GM12878 (cell line): ENCODE measurements around the gene BPIFA3. TPM values are rescaled to one million over a fixed set of nuclear protein-coding genes. Genes with fewer than 3 reads are reported as not detected.

ENCODE experiments used
- ATAC-seq: fragments of 200-7000 bp; cut with Tn5 transposase; 3 replicates; pipeline ENCODE4 v1.9.1; 2020; ENCODE audit warnings: mild to moderate bottlenecking, moderate library complexity
- BruUV-seq: library from RNA; stranded (reverse); fragments of 400-500 nt; replicated peaks from 2 replicates; lab custom pipeline; 2021; lab: Mats Ljungman, UMichigan
- CTCF ChIA-PET: fragments of 300-600 bp; sonication (Branson Sonifier 250); formaldehyde crosslinking; extraction: SDS; loops from one replicate; lab custom pipeline; 2021; ENCODE audit warnings: inconsistent platforms; lab: Yijun Ruan, JAX
- POLR2A ChIA-PET: fragments of 350-600 bp; formaldehyde crosslinking; extraction: SDS; loops from one replicate; lab custom pipeline; 2021; ENCODE audit warnings: inconsistent platforms; lab: Charles Lee
- RAD21 ChIA-PET: fragments of 300-600 bp; sonication (Branson Sonifier 250); formaldehyde crosslinking; loops from one replicate; lab custom pipeline; 2023; ENCODE audit warnings: antibody characterized with exemption; ENCODE audit not compliant: unreplicated experiment; lab: Charles Lee
- SMC1A ChIA-PET: fragments of 300-600 bp; sonication (Branson Sonifier 250); formaldehyde crosslinking; loops from one replicate; lab custom pipeline; 2023; ENCODE audit not compliant: unreplicated experiment, uncharacterized antibody; lab: Charles Lee
- DNase-seq: peaks from one replicate; pipeline ENCODE4 v3.0.0-alpha.2; 2011; ENCODE audit warnings: low read depth, low spot score
- FAIRE-seq: peaks from 3 replicates; lab custom pipeline; 2011; peaks lifted over from hg19 to GRCh38; lab: Jason Lieb, UNC
- H2AFZ ChIP-seq: 2 replicates; pipeline ENCODE4 v1.6.0; 2011; ENCODE audit warnings: low read depth, low read length, control low read depth; ENCODE audit not compliant: control insufficient read depth
- H3K27ac ChIP-seq: 2 replicates; pipeline ENCODE4 v1.5.1; 2011; ENCODE audit warnings: control low read depth; ENCODE audit not compliant: control insufficient read depth, insufficient read depth
- H3K27me3 ChIP-seq, 2 experiments: replicated peaks in 1 of 2; 2 replicates each; pipeline versions ENCODE4 v1.6.0 to v1.6.1; 2011; ENCODE audit warnings: low read length in 1 of 2; ENCODE audit not compliant: control insufficient read depth in 2 of 2, insufficient read depth in 2 of 2
- H3K36me3 ChIP-seq, 2 experiments: 2 replicates each; pipeline ENCODE4 v1.5.1; 2011; ENCODE audit warnings: low read length in 1 of 2; ENCODE audit not compliant: control insufficient read depth in 2 of 2, insufficient read depth in 2 of 2
- H3K4me1 ChIP-seq: 2 replicates; pipeline ENCODE4 v1.6.1; 2011; ENCODE audit warnings: mild to moderate bottlenecking, low read length, moderate library complexity, mixed read lengths; ENCODE audit not compliant: control insufficient read depth, insufficient read depth
- H3K4me2 ChIP-seq: 2 replicates; pipeline ENCODE4 v1.6.0; 2011; ENCODE audit warnings: control low read depth; ENCODE audit not compliant: control insufficient read depth, insufficient read depth
- H3K4me3 ChIP-seq: fragments of 200-600 bp; sonication (generic); 2 replicates; pipeline ENCODE4 v1.5.1; 2016
- H3K79me2 ChIP-seq: 2 replicates; pipeline ENCODE4 v1.6.0; 2011; ENCODE audit warnings: low read length; ENCODE audit not compliant: control insufficient read depth, insufficient read depth
- H3K9ac ChIP-seq: 2 replicates; pipeline ENCODE4 v1.8.0; 2011; ENCODE audit warnings: low read length, control low read depth, mixed read lengths; ENCODE audit not compliant: control insufficient read depth, insufficient read depth
- H3K9me3 ChIP-seq: replicated peaks from 3 replicates; pipeline ENCODE4 v1.5.1; 2011; ENCODE audit warnings: mild to moderate bottlenecking, low read length; ENCODE audit not compliant: control insufficient read depth, insufficient read depth
- H4K20me1 ChIP-seq: 2 replicates; pipeline ENCODE4 v1.6.0; 2011; ENCODE audit not compliant: control insufficient read depth, insufficient read depth
- ESRRA ChIP-seq: IDR thresholded peaks from 2 replicates; pipeline ENCODE4 v1.6.1; 2012; ENCODE audit warnings: mild to moderate bottlenecking, low read length, improper control_type of control experiment
- JUND ChIP-seq: IDR thresholded peaks from 2 replicates; pipeline ENCODE4 v1.6.1; 2012; ENCODE audit warnings: low read depth, mild to moderate bottlenecking, low read length, improper control_type of control experiment, moderate library complexity
- MEF2B ChIP-seq: fragments of 450-650 bp; IDR thresholded peaks from 2 replicates; pipeline ENCODE4 v1.6.1; 2018; ENCODE audit warnings: mild to moderate bottlenecking, moderate library complexity; ENCODE audit not compliant: partially characterized antibody, poor library complexity, severe bottlenecking
- NBN ChIP-seq: fragments of 450-650 bp; IDR thresholded peaks from 2 replicates; pipeline ENCODE4 v1.6.1; 2016
- RAD51 ChIP-seq: fragments of 450-650 bp; IDR thresholded peaks from 2 replicates; pipeline ENCODE4 v1.6.1; 2016; ENCODE audit warnings: moderate library complexity, mild to moderate bottlenecking, inconsistent platforms
- SMC3 ChIP-seq: IDR thresholded peaks from 2 replicates; pipeline ENCODE4 v1.6.1; 2011; ENCODE audit warnings: low read length, improper control_type of control experiment, borderline replicate concordance
- SRF ChIP-seq, 2 experiments: IDR thresholded peaks; 2 replicates each; pipeline ENCODE4 v1.6.1; 2011; ENCODE audit warnings: low read depth in 2 of 2, low read length in 2 of 2, mild to moderate bottlenecking in 1 of 2, moderate library complexity in 1 of 2
- ZBED1 ChIP-seq: IDR thresholded peaks from 2 replicates; pipeline ENCODE4 v1.6.1; 2016; ENCODE audit warnings: borderline replicate concordance
- ZNF207 ChIP-seq: fragments of 450-650 bp; IDR thresholded peaks from 2 replicates; pipeline ENCODE4 v1.6.1; 2014; ENCODE audit warnings: antibody characterized with exemption, mild to moderate bottlenecking, borderline replicate concordance
- ZSCAN29 ChIP-seq: fragments of 450-650 bp; IDR thresholded peaks from 2 replicates; pipeline ENCODE4 v1.6.1; 2017; ENCODE audit warnings: mild to moderate bottlenecking, moderate library complexity
- WGBS: methylation state at CpG from one replicate; pipeline ENCODE4 v1.1.6; 2016; ENCODE audit warnings: low lambda C conversion rate; ENCODE audit not compliant: insufficient replicate concordance, insufficient coverage; ENCODE audit errors: missing lambda C conversion rate; 5-methylcytosine and 5-hydroxymethylcytosine counted together
- in situ Hi-C: fragments of 300-500 bp; cut with MboI; formaldehyde crosslinking; loops from 9 replicates; pipeline ENCODE4 v1.14.3; 2018; ENCODE audit warnings: mixed read lengths
- intact Hi-C: fragments of 100-400 bp; cut with micrococcal nuclease; formaldehyde crosslinking; loops from one replicate; pipeline ENCODE4 v1.14.2; 2022; ENCODE audit not compliant: unreplicated experiment
- polyA plus RNA-seq, 11 experiments: library from polyadenylated mRNA; depleted of rRNA in 4 of 11; unstranded in 6 of 11; stranded (reverse) in 5 of 11; fragments of >200 nt; fragmentation: Nextera tagmentation in 4 of 11; fragmentation: Illumina TruSeq in 1 of 11; extraction: Ambion mirVana in 4 of 11; extraction: Trizol in 1 of 11; gene quantifications; 1 replicate in 1 of 11; 2 replicates in 10 of 11; pipeline versions ENCODE4 v1.2.1 to v1.2.3, GENCODE V29; 2011 to 2016; ENCODE audit warnings: inconsistent platforms in 2 of 11, missing spikeins in 2 of 11, low read depth in 1 of 11
- total RNA-seq, 4 experiments: library from RNA; depleted of rRNA in 3 of 4; stranded (reverse); fragments of >200 nt in 3 of 4; fragmentation: Illumina TruSeq in 1 of 4; extraction: Trizol in 1 of 4; gene quantifications; 2 replicates each; pipeline versions ENCODE4 v1.2.1 to v1.2.3, GENCODE V29; 2013 to 2021
- TF ChIP-seq, protein P1 (sequence below): fragments of 450-650 bp; IDR thresholded peaks from 2 replicates; pipeline ENCODE4 v1.6.1; 2018; ENCODE audit warnings: mild to moderate bottlenecking, low read depth, moderate library complexity; ENCODE audit not compliant: partially characterized antibody
- TF ChIP-seq, protein P2 (sequence below): fragments of 450-650 bp; conservative IDR thresholded peaks from 2 replicates; pipeline ENCODE4 v1.6.1; 2017; ENCODE audit warnings: mild to moderate bottlenecking, moderate library complexity
- TF ChIP-seq, protein P3 (sequence below): IDR thresholded peaks from 2 replicates; pipeline ENCODE4 v1.6.1; 2012; ENCODE audit warnings: low read depth, low read length, improper control_type of control experiment
- TF ChIP-seq, protein P4 (sequence below): IDR thresholded peaks from 2 replicates; pipeline ENCODE4 v1.6.1; 2011; ENCODE audit warnings: mild to moderate bottlenecking, low read depth, low read length, moderate library complexity; ENCODE audit not compliant: insufficient replicate concordance

Gene BPIFA3
- total and polyA plus RNA-seq, 10 of the 15 experiments (the other 5 are each of a cell fraction or from before 2014, with no cell fraction given) = not detected

DNA sequence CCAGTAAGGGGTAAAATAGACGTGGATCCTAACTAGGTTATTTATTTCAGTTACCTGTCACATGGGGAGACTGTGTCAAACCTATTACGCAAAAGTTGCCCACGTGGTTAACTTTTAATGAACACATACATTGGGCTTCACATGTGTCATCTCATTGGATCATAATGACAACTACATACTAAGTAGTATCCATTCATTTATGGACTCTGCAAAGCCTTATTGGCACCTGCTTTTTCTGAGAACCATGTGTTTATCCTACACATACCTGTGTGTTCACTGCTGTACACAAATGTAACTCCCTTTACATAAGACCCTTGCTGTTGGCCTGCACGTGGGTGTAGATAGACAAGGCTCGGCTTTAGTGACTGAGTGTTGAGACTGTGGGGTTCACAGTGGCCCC is 23.8 kb downstream of the BPIFA3 start (continued):
- TF ChIP-seq, protein P1, sequence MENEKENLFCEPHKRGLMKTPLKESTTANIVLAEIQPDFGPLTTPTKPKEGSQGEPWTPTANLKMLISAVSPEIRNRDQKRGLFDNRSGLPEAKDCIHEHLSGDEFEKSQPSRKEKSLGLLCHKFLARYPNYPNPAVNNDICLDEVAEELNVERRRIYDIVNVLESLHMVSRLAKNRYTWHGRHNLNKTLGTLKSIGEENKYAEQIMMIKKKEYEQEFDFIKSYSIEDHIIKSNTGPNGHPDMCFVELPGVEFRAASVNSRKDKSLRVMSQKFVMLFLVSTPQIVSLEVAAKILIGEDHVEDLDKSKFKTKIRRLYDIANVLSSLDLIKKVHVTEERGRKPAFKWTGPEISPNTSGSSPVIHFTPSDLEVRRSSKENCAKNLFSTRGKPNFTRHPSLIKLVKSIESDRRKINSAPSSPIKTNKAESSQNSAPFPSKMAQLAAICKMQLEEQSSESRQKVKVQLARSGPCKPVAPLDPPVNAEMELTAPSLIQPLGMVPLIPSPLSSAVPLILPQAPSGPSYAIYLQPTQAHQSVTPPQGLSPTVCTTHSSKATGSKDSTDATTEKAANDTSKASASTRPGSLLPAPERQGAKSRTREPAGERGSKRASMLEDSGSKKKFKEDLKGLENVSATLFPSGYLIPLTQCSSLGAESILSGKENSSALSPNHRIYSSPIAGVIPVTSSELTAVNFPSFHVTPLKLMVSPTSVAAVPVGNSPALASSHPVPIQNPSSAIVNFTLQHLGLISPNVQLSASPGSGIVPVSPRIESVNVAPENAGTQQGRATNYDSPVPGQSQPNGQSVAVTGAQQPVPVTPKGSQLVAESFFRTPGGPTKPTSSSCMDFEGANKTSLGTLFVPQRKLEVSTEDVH = no peak
- TF ChIP-seq ZBED1 (no peak), ZNF207 (no peak), JUND (no peak)
- TF ChIP-seq, all 136 proteins: peak for 0

DNA sequence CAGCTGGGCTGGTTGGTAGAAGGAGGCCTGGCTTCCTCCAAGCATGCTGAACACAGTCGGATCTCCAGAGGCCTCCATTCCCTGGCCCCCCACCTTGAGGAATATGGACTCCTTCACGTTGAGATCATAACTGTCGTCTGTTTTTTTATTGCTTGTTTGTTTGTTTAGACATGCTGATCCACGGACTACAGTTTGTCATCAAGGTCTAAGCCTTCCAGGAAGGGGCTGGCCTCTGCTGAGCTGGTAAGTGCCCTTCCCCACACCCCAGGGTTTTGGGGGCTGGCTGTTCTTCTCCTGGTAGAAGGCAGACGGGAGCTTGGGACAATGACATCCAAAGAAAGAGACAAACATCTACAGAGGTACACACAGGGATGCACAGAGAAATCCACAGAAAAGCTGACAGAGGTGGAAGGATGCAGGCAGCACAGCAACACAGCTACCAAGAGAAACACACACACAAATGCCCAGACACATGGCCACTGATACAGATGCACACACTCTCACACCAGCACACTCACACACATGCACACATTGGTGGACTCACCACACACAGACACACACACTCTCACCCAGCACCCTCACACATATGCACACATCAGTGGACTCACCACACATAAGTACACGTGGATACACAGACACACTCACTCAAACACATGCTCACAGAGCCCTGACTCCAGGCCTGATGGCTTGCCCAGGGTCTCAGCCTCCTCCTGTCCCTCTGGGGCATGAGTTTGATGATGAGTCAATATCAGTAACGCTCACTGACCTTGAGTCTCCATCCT is 25.4 kb downstream of the BPIFA3 start:
- Histone ChIP-seq H3K36me3 (no peaks in the 10 kb centered on the region), H3K4me1 (no peaks in the 10 kb centered on the region), H3K4me2 (no peak overlapping the region), H3K27ac (no peak overlapping the region), H3K9me3 (no peaks in the 10 kb centered on the region), H3K27me3 (0 out of 4 replicates have a peak, but pooled peaks cover 0 to 1% of the 10 kb centered on the region in 2 experiments), H2AFZ (no peak overlapping the region), H4K20me1 (no peaks in the 10 kb centered on the region), H3K79me2 (no peaks in the 10 kb centered on the region), H3K4me3 (no peak overlapping the region), H3K9ac (no peak overlapping the region)
- WGBS = 4% methylated on average over 7 of the region's 7 CpGs
- FAIRE-seq (no peak), ATAC-seq (no peak), DNase-seq (no peak)
- ChIA-PET POLR2A (no interaction called here), SMC1A (no interaction called here), CTCF (interaction anchor here (0.5 kb wide), 1 partner anchor 15 kb away, joined by 3 read pairs; no protein-coding TSS in a partner anchor), RAD21 (no interaction called here)
- intact Hi-C loops (no loop called here), in situ Hi-C loops (no loop called here)
- no TSS peak for BruUV-seq
- TF ChIP-seq, protein P2, sequence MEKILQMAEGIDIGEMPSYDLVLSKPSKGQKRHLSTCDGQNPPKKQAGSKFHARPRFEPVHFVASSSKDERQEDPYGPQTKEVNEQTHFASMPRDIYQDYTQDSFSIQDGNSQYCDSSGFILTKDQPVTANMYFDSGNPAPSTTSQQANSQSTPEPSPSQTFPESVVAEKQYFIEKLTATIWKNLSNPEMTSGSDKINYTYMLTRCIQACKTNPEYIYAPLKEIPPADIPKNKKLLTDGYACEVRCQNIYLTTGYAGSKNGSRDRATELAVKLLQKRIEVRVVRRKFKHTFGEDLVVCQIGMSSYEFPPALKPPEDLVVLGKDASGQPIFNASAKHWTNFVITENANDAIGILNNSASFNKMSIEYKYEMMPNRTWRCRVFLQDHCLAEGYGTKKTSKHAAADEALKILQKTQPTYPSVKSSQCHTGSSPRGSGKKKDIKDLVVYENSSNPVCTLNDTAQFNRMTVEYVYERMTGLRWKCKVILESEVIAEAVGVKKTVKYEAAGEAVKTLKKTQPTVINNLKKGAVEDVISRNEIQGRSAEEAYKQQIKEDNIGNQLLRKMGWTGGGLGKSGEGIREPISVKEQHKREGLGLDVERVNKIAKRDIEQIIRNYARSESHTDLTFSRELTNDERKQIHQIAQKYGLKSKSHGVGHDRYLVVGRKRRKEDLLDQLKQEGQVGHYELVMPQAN = no peak
- TF ChIP-seq ESRRA (no peak), NBN (no peak), ZBED1 (no peak), SMC3 (no peak), MEF2B (no peak), SRF (IDR thresholded peaks at IDR 0.05; ENCODE audit: low read depth in 2 of 2, low read length in 2 of 2) (no peak), RAD51 (no peak), ZSCAN29 (no peak), ZNF207 (no peak)
- TF ChIP-seq, protein P3, sequence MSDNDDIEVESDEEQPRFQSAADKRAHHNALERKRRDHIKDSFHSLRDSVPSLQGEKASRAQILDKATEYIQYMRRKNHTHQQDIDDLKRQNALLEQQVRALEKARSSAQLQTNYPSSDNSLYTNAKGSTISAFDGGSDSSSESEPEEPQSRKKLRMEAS = no peak
- TF ChIP-seq, protein P4, sequence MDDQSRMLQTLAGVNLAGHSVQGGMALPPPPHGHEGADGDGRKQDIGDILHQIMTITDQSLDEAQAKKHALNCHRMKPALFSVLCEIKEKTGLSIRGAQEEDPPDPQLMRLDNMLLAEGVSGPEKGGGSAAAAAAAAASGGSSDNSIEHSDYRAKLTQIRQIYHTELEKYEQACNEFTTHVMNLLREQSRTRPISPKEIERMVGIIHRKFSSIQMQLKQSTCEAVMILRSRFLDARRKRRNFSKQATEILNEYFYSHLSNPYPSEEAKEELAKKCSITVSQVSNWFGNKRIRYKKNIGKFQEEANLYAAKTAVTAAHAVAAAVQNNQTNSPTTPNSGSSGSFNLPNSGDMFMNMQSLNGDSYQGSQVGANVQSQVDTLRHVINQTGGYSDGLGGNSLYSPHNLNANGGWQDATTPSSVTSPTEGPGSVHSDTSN = no peak
